GM12878 (cell line): Measurements from ENCODE around the gene PRICKLE4. TPM values are rescaled to one million over a fixed set of nuclear protein-coding genes. Genes with fewer than 3 reads are reported as not detected.

ENCODE experiments used
- ATAC-seq: fragments of 200-7000 bp; cut with Tn5 transposase; 3 replicates; pipeline ENCODE4 v1.9.1; 2020; ENCODE audit warnings: mild to moderate bottlenecking, moderate library complexity
- BruUV-seq: library from RNA; stranded (reverse); fragments of 400-500 nt; replicated peaks from 2 replicates; lab custom pipeline; 2021; lab: Mats Ljungman, UMichigan
- CTCF ChIA-PET: fragments of 300-600 bp; sonication (Branson Sonifier 250); formaldehyde crosslinking; extraction: SDS; loops from one replicate; lab custom pipeline; 2021; ENCODE audit warnings: inconsistent platforms; lab: Yijun Ruan, JAX
- POLR2A ChIA-PET: fragments of 350-600 bp; formaldehyde crosslinking; extraction: SDS; loops from one replicate; lab custom pipeline; 2021; ENCODE audit warnings: inconsistent platforms; lab: Charles Lee
- RAD21 ChIA-PET: fragments of 300-600 bp; sonication (Branson Sonifier 250); formaldehyde crosslinking; loops from one replicate; lab custom pipeline; 2023; ENCODE audit warnings: antibody characterized with exemption; ENCODE audit not compliant: unreplicated experiment; lab: Charles Lee
- SMC1A ChIA-PET: fragments of 300-600 bp; sonication (Branson Sonifier 250); formaldehyde crosslinking; loops from one replicate; lab custom pipeline; 2023; ENCODE audit not compliant: unreplicated experiment, uncharacterized antibody; lab: Charles Lee
- DNase-seq: peaks from one replicate; pipeline ENCODE4 v3.0.0-alpha.2; 2011; ENCODE audit warnings: low read depth, low spot score
- FAIRE-seq: peaks from 3 replicates; lab custom pipeline; 2011; peaks lifted over from hg19 to GRCh38; lab: Jason Lieb, UNC
- H2AFZ ChIP-seq: 2 replicates; pipeline ENCODE4 v1.6.0; 2011; ENCODE audit warnings: low read depth, low read length, control low read depth; ENCODE audit not compliant: control insufficient read depth
- H3K27ac ChIP-seq: 2 replicates; pipeline ENCODE4 v1.5.1; 2011; ENCODE audit warnings: control low read depth; ENCODE audit not compliant: control insufficient read depth, insufficient read depth
- H3K27me3 ChIP-seq, 2 experiments: replicated peaks in 1 of 2; 2 replicates each; pipeline versions ENCODE4 v1.6.0 to v1.6.1; 2011; ENCODE audit warnings: low read length in 1 of 2; ENCODE audit not compliant: control insufficient read depth in 2 of 2, insufficient read depth in 2 of 2
- H3K36me3 ChIP-seq, 2 experiments: 2 replicates each; pipeline ENCODE4 v1.5.1; 2011; ENCODE audit warnings: low read length in 1 of 2; ENCODE audit not compliant: control insufficient read depth in 2 of 2, insufficient read depth in 2 of 2
- H3K4me1 ChIP-seq: 2 replicates; pipeline ENCODE4 v1.6.1; 2011; ENCODE audit warnings: mild to moderate bottlenecking, low read length, moderate library complexity, mixed read lengths; ENCODE audit not compliant: control insufficient read depth, insufficient read depth
- H3K4me2 ChIP-seq: 2 replicates; pipeline ENCODE4 v1.6.0; 2011; ENCODE audit warnings: control low read depth; ENCODE audit not compliant: control insufficient read depth, insufficient read depth
- H3K4me3 ChIP-seq: fragments of 200-600 bp; sonication (generic); 2 replicates; pipeline ENCODE4 v1.5.1; 2016
- H3K79me2 ChIP-seq: 2 replicates; pipeline ENCODE4 v1.6.0; 2011; ENCODE audit warnings: low read length; ENCODE audit not compliant: control insufficient read depth, insufficient read depth
- H3K9ac ChIP-seq: 2 replicates; pipeline ENCODE4 v1.8.0; 2011; ENCODE audit warnings: low read length, control low read depth, mixed read lengths; ENCODE audit not compliant: control insufficient read depth, insufficient read depth
- H3K9me3 ChIP-seq: replicated peaks from 3 replicates; pipeline ENCODE4 v1.5.1; 2011; ENCODE audit warnings: mild to moderate bottlenecking, low read length; ENCODE audit not compliant: control insufficient read depth, insufficient read depth
- H4K20me1 ChIP-seq: 2 replicates; pipeline ENCODE4 v1.6.0; 2011; ENCODE audit not compliant: control insufficient read depth, insufficient read depth
- BMI1 ChIP-seq: fragments of 450-650 bp; IDR thresholded peaks from 2 replicates; pipeline ENCODE4 v1.6.1; 2016; ENCODE audit warnings: mild to moderate bottlenecking, moderate library complexity, borderline replicate concordance
- CHD4 ChIP-seq: fragments of 200-600 bp; sonication (generic); IDR thresholded peaks from 2 replicates; pipeline ENCODE4 v1.6.1; 2016; ENCODE audit warnings: mild to moderate bottlenecking
- ETV6 ChIP-seq, 2 experiments: fragments of 450-650 bp in 1 of 2; IDR thresholded peaks in 1 of 2; conservative IDR thresholded peaks in 1 of 2; 2 replicates each; pipeline ENCODE4 v1.6.1; 2014; ENCODE audit warnings: antibody characterized with exemption in 1 of 2, borderline replicate concordance in 1 of 2, low read depth in 1 of 2, mild to moderate bottlenecking in 1 of 2, moderate library complexity in 1 of 2
- JUND ChIP-seq: IDR thresholded peaks from 2 replicates; pipeline ENCODE4 v1.6.1; 2012; ENCODE audit warnings: low read depth, mild to moderate bottlenecking, low read length, improper control_type of control experiment, moderate library complexity
- MEF2A ChIP-seq: IDR thresholded peaks from 2 replicates; pipeline ENCODE4 v1.6.1; 2011; ENCODE audit warnings: low read depth, mild to moderate bottlenecking, low read length, moderate library complexity; ENCODE audit not compliant: insufficient read depth
- MTA2 ChIP-seq: fragments of 450-650 bp; IDR thresholded peaks from 2 replicates; pipeline ENCODE4 v1.6.1; 2016; ENCODE audit warnings: low read depth, mild to moderate bottlenecking, moderate library complexity
- POLR2A ChIP-seq: IDR thresholded peaks from 2 replicates; pipeline ENCODE4 v1.6.1; 2011; ENCODE audit warnings: low read depth, mild to moderate bottlenecking, low read length
- PRDM15 ChIP-seq: fragments of 450-650 bp; formaldehyde crosslinking; IDR thresholded peaks from 2 replicates; pipeline ENCODE4 v1.4.0; 2020; ENCODE audit warnings: mild to moderate bottlenecking, moderate library complexity
- RAD51 ChIP-seq: fragments of 450-650 bp; IDR thresholded peaks from 2 replicates; pipeline ENCODE4 v1.6.1; 2016; ENCODE audit warnings: moderate library complexity, mild to moderate bottlenecking, inconsistent platforms
- SMC3 ChIP-seq: IDR thresholded peaks from 2 replicates; pipeline ENCODE4 v1.6.1; 2011; ENCODE audit warnings: low read length, improper control_type of control experiment, borderline replicate concordance
- WRNIP1 ChIP-seq: IDR thresholded peaks from 2 replicates; pipeline ENCODE4 v1.6.1; 2011; ENCODE audit warnings: low read depth, low read length, improper control_type of control experiment, borderline replicate concordance
- ZNF687 ChIP-seq: fragments of 450-650 bp; IDR thresholded peaks from 2 replicates; pipeline ENCODE4 v1.6.1; 2017; ENCODE audit warnings: mild to moderate bottlenecking, moderate library complexity
- WGBS: methylation state at CpG from one replicate; pipeline ENCODE4 v1.1.6; 2016; ENCODE audit warnings: low lambda C conversion rate; ENCODE audit not compliant: insufficient replicate concordance, insufficient coverage; ENCODE audit errors: missing lambda C conversion rate; 5-methylcytosine and 5-hydroxymethylcytosine counted together
- in situ Hi-C: fragments of 300-500 bp; cut with MboI; formaldehyde crosslinking; loops from 9 replicates; pipeline ENCODE4 v1.14.3; 2018; ENCODE audit warnings: mixed read lengths
- intact Hi-C: fragments of 100-400 bp; cut with micrococcal nuclease; formaldehyde crosslinking; loops from one replicate; pipeline ENCODE4 v1.14.2; 2022; ENCODE audit not compliant: unreplicated experiment
- polyA plus RNA-seq, 11 experiments: library from polyadenylated mRNA; depleted of rRNA in 4 of 11; unstranded in 6 of 11; stranded (reverse) in 5 of 11; fragments of >200 nt; fragmentation: Nextera tagmentation in 4 of 11; fragmentation: Illumina TruSeq in 1 of 11; extraction: Ambion mirVana in 4 of 11; extraction: Trizol in 1 of 11; gene quantifications; 1 replicate in 1 of 11; 2 replicates in 10 of 11; pipeline versions ENCODE4 v1.2.1 to v1.2.3, GENCODE V29; 2011 to 2016; ENCODE audit warnings: inconsistent platforms in 2 of 11, missing spikeins in 2 of 11, low read depth in 1 of 11
- total RNA-seq, 4 experiments: library from RNA; depleted of rRNA in 3 of 4; stranded (reverse); fragments of >200 nt in 3 of 4; fragmentation: Illumina TruSeq in 1 of 4; extraction: Trizol in 1 of 4; gene quantifications; 2 replicates each; pipeline versions ENCODE4 v1.2.1 to v1.2.3, GENCODE V29; 2013 to 2021
- TF ChIP-seq, protein P1 (sequence below): fragments of 450-650 bp; formaldehyde crosslinking; IDR thresholded peaks from 2 replicates; pipeline ENCODE4 v1.4.0; 2022; ENCODE audit warnings: mild to moderate bottlenecking, moderate library complexity

Gene PRICKLE4
- total and polyA plus RNA-seq, 10 of the 15 experiments (the other 5 are each of a cell fraction or from before 2014, with no cell fraction given): 0.33 to 0.85 (median 0.35) TPM; not detected in 7

DNA sequence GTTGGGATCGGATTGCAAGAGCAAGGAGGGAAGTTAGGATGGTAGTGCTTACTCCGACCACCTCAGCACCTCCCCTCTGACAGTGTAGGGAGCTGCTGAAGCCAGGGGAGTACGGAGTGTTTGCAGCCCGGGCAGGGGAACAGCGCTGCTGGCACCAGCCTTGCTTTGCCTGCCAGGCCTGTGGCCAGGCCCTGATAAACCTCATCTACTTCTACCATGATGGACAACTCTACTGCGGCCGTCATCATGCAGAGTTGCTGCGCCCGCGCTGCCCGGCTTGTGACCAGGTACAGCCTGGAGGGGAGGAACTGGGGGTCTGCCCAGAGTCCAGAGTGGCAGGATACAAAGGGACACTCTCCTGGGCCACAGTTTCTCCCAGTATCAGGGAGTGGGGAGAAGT is 4.7 kb downstream of the PRICKLE4 start:
- DNase-seq: no peak
- Histone ChIP-seq H3K79me2 (peaks cover 25% of the 10 kb centered on the region), H3K36me3 (peaks cover 2 to 12% of the 10 kb centered on the region in 2 experiments; a peak in 3 of 4 replicates), H3K4me2 (peak overlapping the region; percentile 98), H3K4me3 (no peak overlapping the region), H3K27ac (no peak overlapping the region), H3K9ac (no peak overlapping the region), H3K4me1 (peaks cover 30% of the 10 kb centered on the region), H3K27me3 (no peaks in the 10 kb centered on the region), H2AFZ (no peak overlapping the region), H3K9me3 (no peaks in the 10 kb centered on the region), H4K20me1 (no peaks in the 10 kb centered on the region)
- ChIA-PET CTCF (interaction anchor here (1.2 to 8.3 kb wide), 9 partner anchors 9 to 478 kb away, joined by 4 to 141 read pairs (median 12); partner anchors contain the start of genes BYSL, MED20 and TAF8), POLR2A (interaction anchor here (3.9 kb wide), 1 partner anchor 260 kb away, joined by 30 read pairs; no protein-coding TSS in a partner anchor), SMC1A (interaction anchor here (0.6 to 5.6 kb wide), 4 partner anchors 24 to 352 kb away, joined by 3 to 54 read pairs (median 12); no protein-coding TSS in a partner anchor), RAD21 (interaction anchor here (1.0 to 5.0 kb wide), 4 partner anchors 52 to 258 kb away, joined by 3 to 80 read pairs (median 3); partner anchors contain the start of genes BYSL and MED20)
- no peak for FAIRE-seq
- ATAC-seq: no peak
- 89% methylated on average over 11 of the region's 11 CpGs for WGBS
- intact Hi-C loops (loop anchor here (5.0 kb wide), 3 partner anchors 112 to 777 kb away; partner anchors contain the start of genes BYSL, MED20, UBR2 and USP49), in situ Hi-C loops (loop anchor here (5.0 kb wide), 1 partner anchor 257 kb away; no protein-coding TSS in a partner anchor)
- BruUV-seq: no TSS peak
- TF ChIP-seq, protein P1, sequence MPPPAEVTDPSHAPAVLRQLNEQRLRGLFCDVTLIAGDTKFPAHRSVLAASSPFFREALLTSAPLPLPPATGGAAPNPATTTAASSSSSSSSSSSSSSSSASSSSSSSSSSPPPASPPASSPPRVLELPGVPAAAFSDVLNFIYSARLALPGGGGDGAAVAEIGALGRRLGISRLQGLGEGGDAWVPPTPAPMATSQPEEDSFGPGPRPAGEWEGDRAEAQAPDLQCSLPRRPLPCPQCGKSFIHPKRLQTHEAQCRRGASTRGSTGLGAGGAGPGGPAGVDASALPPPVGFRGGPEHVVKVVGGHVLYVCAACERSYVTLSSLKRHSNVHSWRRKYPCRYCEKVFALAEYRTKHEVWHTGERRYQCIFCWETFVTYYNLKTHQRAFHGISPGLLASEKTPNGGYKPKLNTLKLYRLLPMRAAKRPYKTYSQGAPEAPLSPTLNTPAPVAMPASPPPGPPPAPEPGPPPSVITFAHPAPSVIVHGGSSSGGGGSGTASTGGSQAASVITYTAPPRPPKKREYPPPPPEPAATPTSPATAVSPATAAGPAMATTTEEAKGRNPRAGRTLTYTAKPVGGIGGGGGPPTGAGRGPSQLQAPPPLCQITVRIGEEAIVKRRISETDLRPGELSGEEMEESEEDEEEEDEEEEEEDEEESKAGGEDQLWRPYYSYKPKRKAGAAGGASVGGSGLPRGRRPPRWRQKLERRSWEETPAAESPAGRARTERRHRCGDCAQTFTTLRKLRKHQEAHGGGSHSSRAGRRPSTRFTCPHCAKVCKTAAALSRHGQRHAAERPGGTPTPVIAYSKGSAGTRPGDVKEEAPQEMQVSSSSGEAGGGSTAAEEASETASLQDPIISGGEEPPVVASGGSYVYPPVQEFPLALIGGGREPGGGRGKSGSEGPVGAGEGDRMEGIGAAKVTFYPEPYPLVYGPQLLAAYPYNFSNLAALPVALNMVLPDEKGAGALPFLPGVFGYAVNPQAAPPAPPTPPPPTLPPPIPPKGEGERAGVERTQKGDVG (CRISPR knock-in tag): no peak
- TF ChIP-seq BMI1 (no peak), JUND (no peak), ETV6 (conservative IDR thresholded peaks at IDR 0.05 in 1 of 2, IDR thresholded peaks at IDR 0.05 in 1 of 2; ENCODE audit: borderline replicate concordance in 1 of 2, low read depth in 1 of 2) (no peak), CHD4 (no peak), ZNF687 (no peak), RAD51 (no peak), MEF2A (no peak), PRDM15 (CRISPR knock-in tag) (no peak), MTA2 (no peak), SMC3 (no peak), POLR2A (no peak), WRNIP1 (no peak)
